CD4-positive, CD25-positive, alpha-beta regulatory T cell (primary cell): ENCODE data around the gene ASCC3. TPM values are rescaled to one million over a fixed set of nuclear protein-coding genes. Genes with fewer than 3 reads are reported as not detected.

Experiments
- ATAC-seq, 2 donors: fragments of 150-1000 bp; cut with Tn5 transposase; one replicate each; pipeline ENCODE4 v1.10.0; 2021; ENCODE audit warnings: low read depth in 2 of 2, moderate number of reproducible peaks in 2 of 2, moderate library complexity in 1 of 2
- DNase-seq, 3 donors: peaks; one replicate each; pipeline versions ENCODE4 v3.0.0 to v3.0.0-alpha.2; 2012 to 2022; ENCODE audit warnings: mixed read lengths in 1 of 3
- H3K27ac ChIP-seq: one replicate; pipeline ENCODE4 v1.7.0; 2013; ENCODE audit warnings: mild to moderate bottlenecking, low read length; ENCODE audit not compliant: insufficient read depth, poor library complexity, severe bottlenecking
- H3K27me3 ChIP-seq: one replicate; pipeline ENCODE4 v1.7.0; 2013; ENCODE audit warnings: low read length; ENCODE audit not compliant: control insufficient read depth, insufficient read depth
- H3K36me3 ChIP-seq: one replicate; pipeline ENCODE4 v1.7.0; 2013; ENCODE audit warnings: mild to moderate bottlenecking, low read length, moderate library complexity; ENCODE audit not compliant: control insufficient read depth, insufficient read depth
- H3K4me1 ChIP-seq: 2 replicates; pipeline ENCODE4 v1.7.0; 2013; ENCODE audit warnings: mild to moderate bottlenecking, low read length; ENCODE audit not compliant: insufficient read depth, control insufficient read depth, poor library complexity, severe bottlenecking
- H3K4me3 ChIP-seq: one replicate; pipeline ENCODE4 v1.7.0; 2013; ENCODE audit warnings: low read depth, mild to moderate bottlenecking, low read length, moderate library complexity
- H3K9me3 ChIP-seq, 2 experiments: 1 replicate in 1 of 2; 2 replicates in 1 of 2; pipeline ENCODE4 v1.7.0; 2013; ENCODE audit warnings: low read length in 2 of 2, mild to moderate bottlenecking in 1 of 2, moderate library complexity in 1 of 2; ENCODE audit not compliant: control insufficient read depth in 2 of 2
- H3K27ac Mint-ChIP-seq, 3 donors: one replicate each; pipeline ENCODE4 v1.8.0; 2020 to 2022; ENCODE audit warnings: mild to moderate bottlenecking in 3 of 3, mixed read lengths in 3 of 3, moderate library complexity in 2 of 3
- H3K27me3 Mint-ChIP-seq: one replicate; pipeline ENCODE4 v1.8.0; 2022; ENCODE audit warnings: mild to moderate bottlenecking, mixed read lengths
- H3K36me3 Mint-ChIP-seq: one replicate; pipeline ENCODE4 v1.8.0; 2020; ENCODE audit warnings: mixed read lengths
- H3K4me1 Mint-ChIP-seq, 4 donors: one replicate each; pipeline ENCODE4 v1.8.0; 2020 to 2022; ENCODE audit warnings: mixed read lengths in 4 of 4, mild to moderate bottlenecking in 1 of 4
- H3K4me3 Mint-ChIP-seq, 4 donors: one replicate each; pipeline ENCODE4 v1.8.0; 2020 to 2022; ENCODE audit warnings: mild to moderate bottlenecking in 4 of 4, mixed read lengths in 4 of 4, moderate library complexity in 3 of 4
- H3K9me3 Mint-ChIP-seq, 7 donors: one replicate each; pipeline ENCODE4 v1.8.0; 2020 to 2022; ENCODE audit warnings: mixed read lengths in 7 of 7, mild to moderate bottlenecking in 3 of 7, moderate library complexity in 2 of 7
- polyA plus RNA-seq, 4 donors: library from polyadenylated mRNA; unstranded; fragments of 300-500 nt; fragmentation: Illumina TruSeq; gene quantifications; one replicate each; pipeline ENCODE4 v1.2.3, GENCODE V29; 2021
- total RNA-seq: library from RNA; stranded (reverse); gene quantifications from one replicate; pipeline ENCODE4 v1.2.3, GENCODE V29; 2022

The ASCC3 gene
- total and polyA plus RNA-seq, 5 donors from 2014 or later = 22.6 to 51.2 (median 29.2) TPM

- peaks cover 0 to 38% (median 5%) of the 10 kb centered on the region in 7 donors for H3K9me3 Mint-ChIP-seq
- H3K36me3 Mint-ChIP-seq = no peaks in the 10 kb centered on the region
- no peaks in the 10 kb centered on the region for H3K36me3 ChIP-seq
- H3K4me1 ChIP-seq = peaks cover 36% of the 10 kb centered on the region
- H3K27ac ChIP-seq = no peak overlapping the region
- peak overlapping the region; percentile 6 to 50 (median 32) for H3K4me3 Mint-ChIP-seq
- H3K27ac Mint-ChIP-seq = no peak overlapping the region
- peaks cover 12 to 52% (median 23%) of the 10 kb centered on the region in 4 donors for H3K4me1 Mint-ChIP-seq
- H3K9me3 ChIP-seq = peaks cover 5 to 10% of the 10 kb centered on the region in 2 experiments
- H3K27me3 Mint-ChIP-seq = peaks cover 90% of the 10 kb centered on the region
- ATAC-seq (no peak), DNase-seq (no peak)
- H3K27me3 ChIP-seq = peaks cover 63% of the 10 kb centered on the region
- H3K4me3 ChIP-seq = peak overlapping the region; percentile 28
These were observed 414.6 kb downstream of the ASCC3 start for GRCh38 chr6:100466410-100467128.

- ATAC-seq (no peak), DNase-seq (no peak)
- Mint-ChIP-seq H3K4me1 (peaks cover 16 to 57% (median 27%) of the 10 kb centered on the region in 4 donors), H3K27ac (no peak overlapping the region), H3K36me3 (no peaks in the 10 kb centered on the region), H3K9me3 (peaks cover 0 to 38% (median 5%) of the 10 kb centered on the region in 7 donors), H3K4me3 (peak overlapping the region; percentile 13 to 87 (median 62)), H3K27me3 (peaks cover 90% of the 10 kb centered on the region)
- Histone ChIP-seq H3K4me1 (peaks cover 43% of the 10 kb centered on the region), H3K27me3 (peaks cover 61% of the 10 kb centered on the region), H3K4me3 (peak overlapping the region; percentile 43), H3K9me3 (peaks cover 6 to 10% of the 10 kb centered on the region in 2 experiments), H3K36me3 (no peaks in the 10 kb centered on the region), H3K27ac (no peak overlapping the region)
These were observed 415.3 kb downstream of the ASCC3 start for GRCh38 chr6:100465701-100466409.

- peaks cover 88% of the 10 kb centered on the region for H3K27me3 Mint-ChIP-seq
- DNase-seq = peak in 1 of 3 donors; percentile 42
- peak in 1 of 2 donors; percentile 44 for ATAC-seq
- H3K27me3 ChIP-seq = peaks cover 63% of the 10 kb centered on the region
- no peaks in the 10 kb centered on the region for H3K36me3 ChIP-seq
- H3K27ac ChIP-seq = no peak within 1 kb of the TSS
- H3K4me1 ChIP-seq = peaks cover 44% of the 10 kb centered on the region
- peaks cover 10 to 12% of the 10 kb centered on the region in 2 experiments for H3K9me3 ChIP-seq
- H3K27ac Mint-ChIP-seq = peak within 1 kb of the TSS in 2 of 3 donors; percentile 36 to 63
- peaks cover 0 to 38% (median 5%) of the 10 kb centered on the region in 7 donors for H3K9me3 Mint-ChIP-seq
- peak within 1 kb of the TSS; percentile 28 to 87 (median 62) for H3K4me3 Mint-ChIP-seq
- peaks cover 16 to 57% (median 27%) of the 10 kb centered on the region in 4 donors for H3K4me1 Mint-ChIP-seq
- peak within 1 kb of the TSS; percentile 43 for H3K4me3 ChIP-seq
- no peaks in the 10 kb centered on the region for H3K36me3 Mint-ChIP-seq
These were observed 416.0 kb downstream of the ASCC3 start, which contains the start of gene SIM1 for GRCh38 chr6:100464903-100465700. SIM1 (minus strand) TSS chr6:100464921; CDS start chr6:100463468, 1,453 bp downstream.

- peaks cover 12 to 20% of the 10 kb centered on the region in 2 experiments for H3K9me3 ChIP-seq
- no peaks in the 10 kb centered on the region for H3K36me3 ChIP-seq
- no peak for DNase-seq
- H3K27me3 ChIP-seq = peaks cover 65% of the 10 kb centered on the region
- no peak overlapping the region for H3K4me3 ChIP-seq
- Mint-ChIP-seq H3K4me3 (peak overlapping the region in 3 of 4 donors; percentile 24 to 87 (median 62)), H3K36me3 (no peaks in the 10 kb centered on the region), H3K27ac (peak overlapping the region in 1 of 3 donors; percentile 63), H3K27me3 (peaks cover 82% of the 10 kb centered on the region), H3K9me3 (peaks cover 0 to 36% (median 5%) of the 10 kb centered on the region in 7 donors), H3K4me1 (peaks cover 16 to 57% (median 30%) of the 10 kb centered on the region in 4 donors)
- H3K4me1 ChIP-seq = peaks cover 44% of the 10 kb centered on the region
- ATAC-seq = no peak
- no peak overlapping the region for H3K27ac ChIP-seq
These were observed 416.8 kb downstream of the ASCC3 start for GRCh38 chr6:100464162-100464851.

GRCh38 chr6:100463630-100464161, 417.4 kb downstream of the ASCC3 start:
- H3K27ac ChIP-seq = no peak overlapping the region
- peaks cover 70% of the 10 kb centered on the region for H3K27me3 ChIP-seq
- H3K9me3 ChIP-seq = peaks cover 13 to 23% of the 10 kb centered on the region in 2 experiments
- H3K9me3 Mint-ChIP-seq = peaks cover 0 to 40% (median 5%) of the 10 kb centered on the region in 7 donors
- no peaks in the 10 kb centered on the region for H3K36me3 ChIP-seq
- no peak for ATAC-seq
- no peak overlapping the region for H3K4me3 ChIP-seq
- H3K4me3 Mint-ChIP-seq = peak overlapping the region; percentile 28 to 64 (median 43)
- peaks cover 16 to 57% (median 30%) of the 10 kb centered on the region in 4 donors for H3K4me1 Mint-ChIP-seq
- DNase-seq = no peak
- H3K4me1 ChIP-seq = peaks cover 44% of the 10 kb centered on the region
- peaks cover 77% of the 10 kb centered on the region for H3K27me3 Mint-ChIP-seq
- no peaks in the 10 kb centered on the region for H3K36me3 Mint-ChIP-seq
- H3K27ac Mint-ChIP-seq = peak overlapping the region in 2 of 3 donors; percentile 36 to 63

- Histone ChIP-seq H3K36me3 (no peaks in the 10 kb centered on the region), H3K27ac (no peak overlapping the region), H3K4me1 (peaks cover 44% of the 10 kb centered on the region), H3K9me3 (peaks cover 10 to 23% of the 10 kb centered on the region in 2 experiments), H3K4me3 (no peak overlapping the region), H3K27me3 (peaks cover 66% of the 10 kb centered on the region)
- Mint-ChIP-seq H3K4me3 (peak overlapping the region; percentile 21 to 63 (median 36)), H3K36me3 (no peaks in the 10 kb centered on the region), H3K27ac (no peak overlapping the region), H3K27me3 (peaks cover 71% of the 10 kb centered on the region), H3K4me1 (peaks cover 15 to 55% (median 28%) of the 10 kb centered on the region in 4 donors), H3K9me3 (peaks cover 0 to 37% (median 5%) of the 10 kb centered on the region in 7 donors)
- DNase-seq (no peak), ATAC-seq (no peak)
These were observed 418.2 kb downstream of the ASCC3 start for GRCh38 chr6:100462706-100463629.
